ENCODE results near the gene PLPP3.

Gene PLPP3

DNA sequence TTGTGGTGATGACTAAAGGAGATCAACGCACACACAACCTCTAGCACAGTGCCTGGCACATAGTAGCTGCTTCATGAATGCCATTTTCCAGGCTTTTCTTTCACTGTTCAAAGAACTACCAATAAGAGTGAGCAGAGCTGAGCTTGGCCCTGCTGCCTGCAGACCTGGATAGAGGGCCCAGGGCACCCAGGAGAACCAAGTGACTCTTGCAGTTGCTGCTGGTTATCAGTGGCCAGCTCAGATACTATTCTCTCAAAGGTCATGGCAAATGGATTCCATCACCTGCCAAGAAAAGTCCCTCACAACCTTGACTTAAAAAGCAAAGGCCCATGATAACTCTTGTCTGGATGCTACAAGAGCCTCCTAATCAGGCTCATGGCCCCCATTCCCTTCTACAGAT is 41.7 kb downstream of the PLPP3 start:
- no peak overlapping the region for H3K27ac ChIP-seq
- TF ChIP-seq, protein P1, sequence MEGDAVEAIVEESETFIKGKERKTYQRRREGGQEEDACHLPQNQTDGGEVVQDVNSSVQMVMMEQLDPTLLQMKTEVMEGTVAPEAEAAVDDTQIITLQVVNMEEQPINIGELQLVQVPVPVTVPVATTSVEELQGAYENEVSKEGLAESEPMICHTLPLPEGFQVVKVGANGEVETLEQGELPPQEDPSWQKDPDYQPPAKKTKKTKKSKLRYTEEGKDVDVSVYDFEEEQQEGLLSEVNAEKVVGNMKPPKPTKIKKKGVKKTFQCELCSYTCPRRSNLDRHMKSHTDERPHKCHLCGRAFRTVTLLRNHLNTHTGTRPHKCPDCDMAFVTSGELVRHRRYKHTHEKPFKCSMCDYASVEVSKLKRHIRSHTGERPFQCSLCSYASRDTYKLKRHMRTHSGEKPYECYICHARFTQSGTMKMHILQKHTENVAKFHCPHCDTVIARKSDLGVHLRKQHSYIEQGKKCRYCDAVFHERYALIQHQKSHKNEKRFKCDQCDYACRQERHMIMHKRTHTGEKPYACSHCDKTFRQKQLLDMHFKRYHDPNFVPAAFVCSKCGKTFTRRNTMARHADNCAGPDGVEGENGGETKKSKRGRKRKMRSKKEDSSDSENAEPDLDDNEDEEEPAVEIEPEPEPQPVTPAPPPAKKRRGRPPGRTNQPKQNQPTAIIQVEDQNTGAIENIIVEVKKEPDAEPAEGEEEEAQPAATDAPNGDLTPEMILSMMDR (IDR thresholded peaks at IDR 0.05) = no peak

DNA sequence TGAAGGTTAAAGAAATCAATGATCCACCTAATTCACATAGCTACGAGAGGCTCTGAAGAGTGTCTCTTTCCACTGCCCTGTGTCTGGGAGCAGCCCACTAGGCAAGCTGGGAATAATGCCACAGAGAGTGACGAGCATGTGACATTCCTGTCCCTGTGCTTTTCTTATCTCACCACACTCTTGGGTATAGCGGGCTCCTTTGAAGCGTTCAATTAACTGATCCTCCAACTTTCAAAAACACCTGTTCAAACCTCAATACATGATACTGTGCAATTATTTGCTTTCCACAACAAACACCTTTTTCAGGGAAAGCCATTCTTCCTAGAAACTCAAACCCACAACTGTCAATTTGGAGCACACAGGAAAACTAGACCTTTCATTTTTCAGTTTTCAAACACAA is 43.4 kb downstream of the PLPP3 start:
- no peak overlapping the region for H3K27ac ChIP-seq
- TF ChIP-seq, protein P1 (IDR thresholded peaks at IDR 0.05) = no peak
- no peak for TF ChIP-seq ZFX (IDR thresholded peaks at IDR 0.05; ENCODE audit: borderline replicate concordance)

DNA sequence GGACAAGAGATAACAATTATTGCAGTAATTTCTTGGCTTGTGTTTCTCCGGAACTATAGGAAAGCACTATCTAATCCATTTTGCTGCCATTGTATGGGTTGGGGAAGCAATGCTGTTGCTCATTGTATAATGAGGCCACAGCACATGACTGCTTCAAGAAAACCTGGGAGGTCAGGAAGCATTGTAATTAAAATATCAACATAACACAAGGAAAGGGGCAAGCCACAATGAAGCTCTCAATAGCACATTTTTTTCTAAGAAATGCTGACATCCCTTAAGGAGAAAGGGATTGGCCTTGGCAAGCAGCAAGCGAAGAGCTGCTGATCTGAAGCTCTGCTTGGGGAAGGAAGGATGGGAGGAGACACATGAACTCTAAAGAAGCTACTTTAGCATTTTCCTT is 44.0 kb downstream of the PLPP3 start:
- no peak for TF ChIP-seq ZFX (IDR thresholded peaks at IDR 0.05; ENCODE audit: borderline replicate concordance)
- TF ChIP-seq, protein P1 (IDR thresholded peaks at IDR 0.05) = no peak
- H3K27ac ChIP-seq = no peak overlapping the region

GRCh38 chr1:56534130-56534651 is 45.2 kb downstream of the PLPP3 start:
- H3K27ac ChIP-seq = no peak overlapping the region
- TF ChIP-seq ZFX (IDR thresholded peaks at IDR 0.05; ENCODE audit: borderline replicate concordance) = no peak
- TF ChIP-seq, protein P1 (IDR thresholded peaks at IDR 0.05) = no peak

GRCh38 chr1:56533621-56534020 is 45.7 kb downstream of the PLPP3 start:
- H3K27ac ChIP-seq = no peak overlapping the region
- TF ChIP-seq, protein P1 (IDR thresholded peaks at IDR 0.05) = no peak
- TF ChIP-seq ZFX (IDR thresholded peaks at IDR 0.05; ENCODE audit: borderline replicate concordance) = no peak

GRCh38 chr1:56533197-56533596 is 46.2 kb downstream of the PLPP3 start:
- H3K27ac ChIP-seq = no peak overlapping the region
- TF ChIP-seq, protein P1 (IDR thresholded peaks at IDR 0.05) = no peak
- TF ChIP-seq ZFX (IDR thresholded peaks at IDR 0.05; ENCODE audit: borderline replicate concordance) = no peak

- no peak for TF ChIP-seq ZFX (IDR thresholded peaks at IDR 0.05; ENCODE audit: borderline replicate concordance)
- TF ChIP-seq, protein P1 (IDR thresholded peaks at IDR 0.05) = no peak
- H3K27ac ChIP-seq = no peak overlapping the region
Observed at GRCh38 chr1:56532350-56532683, 47.0 kb downstream of the PLPP3 start.

Measured in 22Rv1 (cell line).